ENCODE measurements around the gene PTPRF.

The PTPRF gene

GRCh38 chr1:43584204-43584603, 53.5 kb downstream of the PTPRF start:
- no peak for DNase-seq

- no peak for DNase-seq
Observed at GRCh38 chr1:43585557-43585956, 54.9 kb downstream of the PTPRF start.

DNA sequence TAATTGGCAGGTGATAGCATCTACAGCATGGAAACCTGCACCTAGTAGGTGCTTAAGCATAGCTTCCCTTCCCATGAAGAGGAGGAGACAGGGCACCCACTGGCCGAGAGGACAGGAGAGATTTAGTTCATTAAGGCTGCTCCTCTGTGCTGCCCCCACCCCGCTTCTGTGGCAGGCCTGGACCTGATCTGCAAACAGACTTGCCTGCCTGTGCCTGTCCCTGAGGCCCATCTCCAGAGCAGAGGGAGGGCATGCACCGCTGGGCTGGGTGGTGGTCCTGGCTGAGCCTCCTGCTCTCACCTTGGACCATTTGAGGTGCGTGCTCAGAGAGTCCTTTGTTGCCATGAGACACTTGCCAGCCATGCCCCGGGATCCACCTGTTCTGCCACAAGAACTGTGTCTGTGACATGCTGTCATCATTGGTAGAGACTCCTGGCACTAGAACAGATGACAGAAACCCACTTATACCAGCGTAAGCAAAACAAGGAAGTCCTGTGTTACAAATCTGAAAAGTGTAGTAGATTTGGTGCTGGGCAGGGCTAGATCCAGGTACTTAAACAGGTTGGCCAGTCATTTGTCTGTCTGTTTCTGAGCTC, 55.6 kb downstream of the PTPRF start:
- no peak for DNase-seq

DNA sequence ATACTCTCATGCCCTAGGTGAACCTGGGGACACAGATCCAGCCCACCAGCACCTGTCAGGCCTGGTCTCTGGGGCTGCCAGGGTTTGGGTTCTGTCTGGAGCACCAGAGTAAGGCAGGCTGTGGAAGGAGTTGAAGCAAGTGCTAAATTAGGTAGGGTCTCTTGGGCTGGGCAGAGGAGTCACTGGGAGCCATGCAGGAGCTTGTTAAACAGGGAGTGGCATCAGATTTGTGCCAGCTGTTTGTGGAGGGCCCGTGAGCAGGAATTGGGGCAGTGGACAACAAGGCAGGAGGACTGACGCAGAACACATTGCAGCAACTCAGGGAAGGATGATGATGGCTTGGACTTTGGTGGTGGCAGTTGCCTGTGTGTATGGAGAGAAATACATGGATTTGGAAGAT, 56.3 kb downstream of the PTPRF start:
- DNase-seq = no peak

DNA sequence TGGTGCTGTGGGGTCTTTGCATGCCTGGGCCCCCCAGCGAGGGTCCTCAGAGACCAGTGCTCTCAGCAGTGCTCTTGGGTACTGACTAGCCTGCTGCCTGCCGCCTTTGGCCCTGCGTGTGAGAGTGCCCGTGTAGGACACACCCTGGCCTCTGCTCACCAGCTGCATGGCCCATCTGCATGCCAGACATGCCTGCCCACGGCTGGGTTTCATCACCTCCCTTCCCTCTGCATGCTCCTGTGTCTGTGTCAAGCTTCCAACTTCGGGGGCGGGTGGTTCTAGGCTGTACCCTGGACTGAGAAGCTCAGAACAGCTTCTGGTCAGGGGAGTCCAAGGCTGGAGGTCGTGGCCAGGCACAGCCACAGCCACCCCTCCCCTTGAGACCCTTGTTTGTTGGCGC, 56.9 kb downstream of the PTPRF start:
- DNase-seq = no peak

- no peak for DNase-seq
Observed at GRCh38 chr1:43588592-43588991, 57.9 kb downstream of the PTPRF start.

- no peak for DNase-seq
Observed at GRCh38 chr1:43590388-43590925, 59.8 kb downstream of the PTPRF start.

GRCh38 chr1:43591181-43591580, 60.5 kb downstream of the PTPRF start:
- DNase-seq = no peak

GRCh38 chr1:43592051-43592665, 61.5 kb downstream of the PTPRF start:
- DNase-seq = no peak

DNA sequence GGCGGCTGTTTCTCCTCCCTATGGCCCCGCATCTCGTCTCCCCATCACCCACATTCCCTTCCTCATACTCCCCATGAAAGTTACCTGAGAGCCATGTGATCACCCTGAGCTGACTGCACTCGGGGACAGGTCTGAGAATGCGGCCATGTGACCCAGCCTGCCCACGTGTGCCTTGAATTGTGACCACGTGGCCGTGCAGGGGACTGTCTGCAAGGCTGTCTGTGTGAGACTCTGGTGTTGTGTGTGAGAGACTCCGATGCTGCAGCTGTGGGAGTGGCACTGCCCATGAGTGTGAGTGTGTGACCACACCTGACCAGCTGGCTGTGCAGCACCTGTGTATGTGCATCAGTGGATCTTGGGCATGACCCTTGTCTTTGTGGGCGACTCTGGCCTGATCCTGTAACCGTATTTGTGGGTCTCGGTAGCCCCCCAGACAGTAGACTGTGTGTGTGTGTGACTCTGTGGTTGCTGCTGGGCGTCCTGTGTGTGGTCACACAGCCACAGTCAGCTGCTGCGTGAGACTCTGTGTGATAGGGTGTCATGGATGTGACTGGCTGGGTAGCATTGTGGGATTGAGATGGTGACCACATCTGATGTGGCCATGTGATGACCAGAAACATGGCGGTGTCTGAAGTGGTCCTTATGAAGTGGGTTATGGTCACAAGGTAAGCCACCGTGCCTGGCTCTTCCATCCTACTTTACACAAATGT, 62.4 kb downstream of the PTPRF start:
- no peak for DNase-seq

- no peak for DNase-seq
Observed at GRCh38 chr1:43596579-43596978, 65.9 kb downstream of the PTPRF start.

DNA sequence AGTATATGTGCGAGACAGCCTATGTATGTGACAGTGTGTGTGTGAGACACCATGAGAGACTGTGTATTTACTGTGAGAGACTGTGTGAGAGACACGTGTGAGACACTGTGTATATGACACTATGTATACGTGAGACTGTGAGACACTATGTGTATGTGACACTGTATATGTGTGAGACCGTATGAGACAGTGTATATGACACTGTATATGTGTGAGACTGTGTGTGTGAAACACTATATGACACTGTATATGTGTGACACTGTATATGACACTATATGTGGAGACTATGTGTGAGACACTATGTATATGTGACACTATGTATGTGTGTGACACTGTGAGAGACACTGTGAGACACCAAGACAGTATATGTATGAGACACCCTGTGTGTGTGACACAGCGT, 66.3 kb downstream of the PTPRF start:
- no peak for DNase-seq

DNA sequence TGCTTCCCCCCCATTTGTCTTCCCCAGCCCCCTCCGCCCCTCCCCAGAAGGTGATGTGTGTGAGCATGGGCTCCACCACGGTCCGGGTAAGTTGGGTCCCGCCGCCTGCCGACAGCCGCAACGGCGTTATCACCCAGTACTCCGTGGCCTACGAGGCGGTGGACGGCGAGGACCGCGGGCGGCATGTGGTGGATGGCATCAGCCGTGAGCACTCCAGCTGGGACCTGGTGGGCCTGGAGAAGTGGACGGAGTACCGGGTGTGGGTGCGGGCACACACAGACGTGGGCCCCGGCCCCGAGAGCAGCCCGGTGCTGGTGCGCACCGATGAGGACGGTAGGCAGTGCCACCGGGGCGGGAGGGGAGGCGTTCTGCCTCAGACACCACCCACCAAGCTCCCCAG, 67.0 kb downstream of the PTPRF start:
- no peak for DNase-seq

- no peak for DNase-seq
Observed at GRCh38 chr1:43598622-43599021, 67.9 kb downstream of the PTPRF start.

- DNase-seq = no peak
Observed at GRCh38 chr1:43600033-43601020, 69.6 kb downstream of the PTPRF start.

- no peak for DNase-seq
Observed at GRCh38 chr1:43602990-43603389, 72.3 kb downstream of the PTPRF start.

DNA sequence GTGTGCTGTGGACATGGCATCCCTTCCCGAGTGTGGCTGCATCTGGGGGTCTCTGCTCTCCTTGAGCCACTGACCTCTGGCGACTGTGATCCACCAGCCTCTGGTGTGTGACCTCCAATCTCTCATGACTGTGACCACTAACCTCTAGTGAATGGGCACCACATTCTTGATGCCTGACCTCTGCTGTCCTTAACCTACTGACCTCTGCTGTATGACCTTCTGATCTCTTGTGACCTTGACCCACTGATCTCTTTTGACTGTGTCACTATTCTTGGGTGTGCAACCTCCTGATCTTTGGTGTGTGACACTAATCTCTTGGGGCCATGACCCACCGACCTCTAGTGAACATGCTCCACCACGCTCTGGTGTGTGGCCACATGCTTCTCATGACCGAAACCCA, 73.5 kb downstream of the PTPRF start:
- no peak for DNase-seq

DNA sequence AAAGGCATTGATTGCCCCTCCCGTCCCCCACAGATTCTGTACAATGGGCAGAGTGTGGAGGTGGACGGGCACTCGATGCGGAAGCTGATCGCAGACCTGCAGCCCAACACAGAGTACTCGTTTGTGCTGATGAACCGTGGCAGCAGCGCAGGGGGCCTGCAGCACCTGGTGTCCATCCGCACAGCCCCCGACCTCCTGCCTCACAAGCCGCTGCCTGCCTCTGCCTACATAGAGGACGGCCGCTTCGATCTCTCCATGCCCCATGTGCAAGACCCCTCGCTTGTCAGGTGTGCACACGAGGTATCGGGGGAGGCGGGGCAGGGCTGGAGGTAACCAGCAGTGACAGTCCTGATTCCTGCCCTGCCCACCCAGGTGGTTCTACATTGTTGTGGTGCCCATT, 74.5 kb downstream of the PTPRF start:
- no peak for DNase-seq

DNA sequence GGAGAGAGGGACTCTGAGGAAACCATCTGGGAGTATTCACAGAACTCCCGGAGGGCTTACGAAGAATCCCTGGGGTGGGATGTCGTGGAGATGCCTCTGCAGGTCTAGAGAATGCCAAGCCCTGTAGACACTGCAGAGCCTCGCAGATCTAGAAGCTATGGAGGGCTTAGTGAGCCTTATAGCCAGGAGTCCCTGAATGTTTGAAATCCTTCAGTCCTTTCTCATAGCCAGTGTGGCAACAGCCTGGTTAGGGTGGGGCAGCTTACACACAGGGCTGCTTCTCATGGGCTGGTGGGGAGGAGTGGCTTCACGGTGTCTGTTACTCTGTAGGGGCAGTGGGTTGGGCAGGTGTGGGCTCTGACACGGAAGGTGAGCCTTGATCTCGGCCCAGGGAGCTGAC, 75.1 kb downstream of the PTPRF start:
- no peak for DNase-seq

DNA sequence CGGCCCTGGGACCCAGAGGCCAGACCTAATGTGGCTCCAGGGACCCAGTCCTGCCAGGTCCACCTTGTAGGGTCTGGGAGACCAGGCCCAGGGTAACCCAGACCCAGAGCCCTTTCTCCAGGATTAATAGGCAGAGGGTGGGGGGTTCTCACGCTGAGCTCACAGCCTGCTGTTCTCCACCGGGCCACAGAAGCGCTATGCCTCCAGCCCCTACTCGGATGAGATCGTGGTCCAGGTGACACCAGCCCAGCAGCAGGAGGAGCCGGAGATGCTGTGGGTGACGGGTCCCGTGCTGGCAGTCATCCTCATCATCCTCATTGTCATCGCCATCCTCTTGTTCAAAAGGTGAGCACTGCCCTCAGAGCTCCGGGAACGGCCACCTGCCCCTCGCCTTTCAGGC, 75.9 kb downstream of the PTPRF start:
- no peak for DNase-seq

DNA sequence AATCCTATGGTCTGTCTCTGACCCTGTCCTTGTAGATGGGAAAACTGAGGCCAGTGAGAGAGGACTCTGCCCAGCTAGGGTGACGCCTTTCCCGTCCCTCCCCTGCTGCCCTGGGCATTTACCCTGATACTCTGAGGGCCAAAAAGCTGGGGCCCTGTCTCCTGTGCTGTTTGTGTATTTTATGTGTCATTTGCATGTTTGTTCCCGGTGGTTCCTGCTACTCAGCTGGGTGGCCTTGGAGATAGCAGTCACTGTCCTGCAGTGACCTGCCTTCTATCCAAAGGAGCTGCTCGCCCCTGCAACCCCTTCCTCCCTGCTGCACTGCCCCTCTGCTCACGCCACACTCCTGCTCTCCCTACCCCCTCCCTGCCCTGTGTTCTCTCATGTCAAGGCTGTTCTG, 78.1 kb downstream of the PTPRF start:
- no peak for DNase-seq

DNA sequence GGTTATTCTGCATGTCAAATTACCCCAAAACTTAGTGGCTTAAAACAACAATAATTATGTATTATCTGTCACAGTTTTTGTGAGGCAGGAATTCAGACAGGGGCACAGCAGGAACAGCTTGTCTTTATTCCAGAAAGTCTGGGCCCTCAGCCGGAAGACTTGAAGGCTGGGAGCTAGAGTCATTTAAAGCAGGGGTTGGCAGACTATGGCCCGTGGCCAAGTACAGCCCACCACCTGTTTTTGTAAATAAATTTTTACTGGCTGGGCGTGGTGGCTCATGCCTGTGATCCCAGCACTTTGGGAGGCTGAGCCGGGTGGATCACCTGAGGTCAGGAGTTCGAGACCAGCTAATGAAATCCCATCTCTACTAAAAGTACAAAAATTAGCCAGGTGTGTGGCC, 79.7 kb downstream of the PTPRF start:
- DNase-seq = no peak

- no peak for DNase-seq
Observed at GRCh38 chr1:43611950-43612349, 81.3 kb downstream of the PTPRF start.
